ENCODE measurements around the gene ITGA5.

ITGA5 gene

DNA sequence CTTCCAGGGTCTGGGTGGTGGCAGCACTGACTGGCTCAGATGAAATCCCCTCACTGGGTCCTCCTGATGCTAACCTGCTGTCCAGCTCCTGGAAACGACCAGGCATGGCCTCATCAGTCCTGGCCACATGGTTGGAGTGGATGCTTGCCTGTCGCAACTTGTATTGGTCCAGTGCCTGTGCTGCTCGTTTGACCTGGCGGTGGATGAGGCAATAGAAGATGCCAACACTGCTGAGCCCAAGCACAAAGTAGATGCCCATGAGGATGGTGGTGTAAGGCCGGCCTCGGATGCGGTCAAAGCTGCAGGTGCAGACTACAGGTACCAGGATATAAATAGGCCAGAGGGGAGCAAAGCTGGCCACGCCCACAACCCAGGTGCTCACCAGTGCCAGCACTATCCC, 56.0 kb downstream of the ITGA5 start:
- TF ChIP-seq, protein P1, sequence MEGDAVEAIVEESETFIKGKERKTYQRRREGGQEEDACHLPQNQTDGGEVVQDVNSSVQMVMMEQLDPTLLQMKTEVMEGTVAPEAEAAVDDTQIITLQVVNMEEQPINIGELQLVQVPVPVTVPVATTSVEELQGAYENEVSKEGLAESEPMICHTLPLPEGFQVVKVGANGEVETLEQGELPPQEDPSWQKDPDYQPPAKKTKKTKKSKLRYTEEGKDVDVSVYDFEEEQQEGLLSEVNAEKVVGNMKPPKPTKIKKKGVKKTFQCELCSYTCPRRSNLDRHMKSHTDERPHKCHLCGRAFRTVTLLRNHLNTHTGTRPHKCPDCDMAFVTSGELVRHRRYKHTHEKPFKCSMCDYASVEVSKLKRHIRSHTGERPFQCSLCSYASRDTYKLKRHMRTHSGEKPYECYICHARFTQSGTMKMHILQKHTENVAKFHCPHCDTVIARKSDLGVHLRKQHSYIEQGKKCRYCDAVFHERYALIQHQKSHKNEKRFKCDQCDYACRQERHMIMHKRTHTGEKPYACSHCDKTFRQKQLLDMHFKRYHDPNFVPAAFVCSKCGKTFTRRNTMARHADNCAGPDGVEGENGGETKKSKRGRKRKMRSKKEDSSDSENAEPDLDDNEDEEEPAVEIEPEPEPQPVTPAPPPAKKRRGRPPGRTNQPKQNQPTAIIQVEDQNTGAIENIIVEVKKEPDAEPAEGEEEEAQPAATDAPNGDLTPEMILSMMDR (IDR thresholded peaks at IDR 0.05; ENCODE audit: insufficient read depth, low read depth, low read length, missing control alignments), result no peak
- no peak for DNase-seq (ENCODE audit: low read depth)
- no peak overlapping the region for H3K4me3 ChIP-seq (ENCODE audit: low read depth, low read length)

DNA sequence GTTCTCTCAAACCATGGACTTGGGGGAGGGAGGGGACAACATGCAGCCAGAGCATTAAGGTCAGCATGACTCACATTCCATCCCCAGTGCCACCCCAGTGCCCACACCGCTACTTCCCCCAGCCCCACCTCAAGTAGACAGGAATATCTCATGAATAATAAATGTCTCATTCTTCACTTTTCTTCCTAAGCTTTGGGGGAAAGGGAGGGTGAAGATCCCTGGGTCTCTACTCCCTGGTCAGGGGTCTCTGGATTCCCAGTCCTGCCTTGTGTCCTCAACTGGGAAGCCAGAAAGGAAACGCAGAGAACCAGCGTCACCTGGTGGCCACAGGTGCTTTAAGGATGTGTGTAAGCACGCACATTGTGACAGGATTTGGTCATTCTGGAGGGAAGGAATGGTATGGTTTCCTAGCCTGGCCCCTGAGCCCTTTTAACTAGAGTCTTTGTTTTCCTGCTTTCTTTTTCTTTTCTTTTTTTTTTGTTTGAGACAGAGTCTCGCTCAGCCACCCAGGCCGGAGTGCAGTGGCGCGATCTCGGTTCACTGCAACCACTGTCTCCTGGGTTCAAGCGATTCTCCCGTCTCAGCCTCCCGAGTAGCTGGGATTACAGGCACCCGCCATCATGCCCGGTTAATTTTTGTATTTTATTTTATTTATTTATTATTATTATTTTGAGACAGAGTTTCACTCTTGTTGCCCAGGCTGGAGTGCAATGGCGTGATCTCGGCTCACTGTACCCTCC, 58.2 kb downstream of the ITGA5 start:
- TF ChIP-seq, protein P1 (IDR thresholded peaks at IDR 0.05; ENCODE audit: insufficient read depth, low read depth, low read length, missing control alignments), result peak; percentile 92
- DNase-seq (ENCODE audit: low read depth), result peak; percentile 70
- H3K4me3 ChIP-seq (ENCODE audit: low read depth, low read length), result no peak overlapping the region

DNA sequence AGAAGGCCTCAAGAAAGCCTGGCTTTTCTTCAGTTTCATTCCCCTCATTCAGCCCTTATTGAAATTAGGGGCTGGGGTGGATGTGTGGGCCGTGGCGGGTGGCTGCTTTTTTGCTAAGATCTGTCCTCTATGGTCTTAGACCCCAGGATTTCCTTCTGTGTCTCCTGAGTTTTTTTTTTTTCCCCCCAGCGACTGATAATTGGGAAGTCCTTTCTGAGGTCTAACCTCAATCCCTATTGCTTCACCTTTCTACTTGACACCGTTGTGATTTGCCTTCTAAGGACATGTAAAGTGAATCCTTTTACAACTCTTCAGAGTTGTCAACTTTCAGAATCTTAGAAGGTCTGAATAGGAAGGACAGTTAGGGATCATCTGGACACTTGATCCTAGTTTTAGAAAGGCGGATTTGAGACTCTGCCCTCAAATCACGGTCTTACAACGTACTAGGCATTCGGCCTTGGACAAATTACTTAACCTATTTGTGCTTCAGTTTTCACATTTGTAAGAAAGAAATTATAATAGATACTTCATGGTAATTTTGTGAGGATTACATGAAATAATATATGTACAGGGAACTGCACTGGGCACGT, 59.2 kb downstream of the ITGA5 start:
- H3K4me3 ChIP-seq (ENCODE audit: low read depth, low read length), result peak overlapping the region; percentile 93
- DNase-seq (ENCODE audit: low read depth), result no peak
- TF ChIP-seq, protein P1 (IDR thresholded peaks at IDR 0.05; ENCODE audit: insufficient read depth, low read depth, low read length, missing control alignments), result no peak

DNA sequence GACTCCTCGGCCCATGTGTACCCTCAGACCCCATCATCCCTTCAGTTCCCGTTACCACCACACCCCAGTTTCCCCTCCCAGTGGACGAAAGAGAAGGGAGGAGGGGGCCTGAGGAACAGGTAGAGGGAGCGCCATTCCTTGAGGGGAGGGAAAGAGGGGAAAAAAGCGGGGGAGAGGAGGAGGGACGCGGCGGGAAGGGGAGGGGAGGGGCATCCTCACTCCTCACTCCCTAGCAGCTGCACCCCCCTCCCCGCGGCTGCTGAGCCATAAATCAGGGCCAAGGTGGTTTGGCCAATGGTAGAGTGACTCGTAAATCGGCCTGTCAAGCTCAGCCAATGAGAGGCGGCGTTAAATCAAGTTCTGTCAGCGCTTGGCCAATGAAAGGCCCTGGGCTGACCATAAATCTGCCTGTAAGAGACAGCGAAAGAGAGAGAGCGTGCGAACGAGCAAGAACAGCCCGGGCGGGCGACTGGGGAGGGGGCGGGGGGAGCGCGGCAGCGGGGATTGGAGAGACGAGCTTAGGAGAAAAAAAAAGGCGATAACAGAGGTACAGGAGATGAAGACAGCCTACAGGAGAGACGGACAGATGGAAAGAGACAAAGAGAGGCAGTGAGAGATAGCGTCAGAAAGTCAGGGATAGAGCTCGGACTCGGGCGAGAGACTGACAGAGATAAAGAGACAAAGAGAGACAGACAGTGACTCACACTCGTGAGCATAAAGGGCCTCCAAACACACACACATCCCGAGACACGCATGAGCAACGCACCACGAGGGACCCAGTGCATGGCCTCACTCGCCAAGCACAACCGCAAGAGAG, 59.9 kb downstream of the ITGA5 start:
- peak; percentile 99 for DNase-seq (ENCODE audit: low read depth)
- H3K4me3 ChIP-seq (ENCODE audit: low read depth, low read length), result peak overlapping the region; percentile 93
- TF ChIP-seq, protein P1 (IDR thresholded peaks at IDR 0.05; ENCODE audit: insufficient read depth, low read depth, low read length, missing control alignments), result no peak

DNA sequence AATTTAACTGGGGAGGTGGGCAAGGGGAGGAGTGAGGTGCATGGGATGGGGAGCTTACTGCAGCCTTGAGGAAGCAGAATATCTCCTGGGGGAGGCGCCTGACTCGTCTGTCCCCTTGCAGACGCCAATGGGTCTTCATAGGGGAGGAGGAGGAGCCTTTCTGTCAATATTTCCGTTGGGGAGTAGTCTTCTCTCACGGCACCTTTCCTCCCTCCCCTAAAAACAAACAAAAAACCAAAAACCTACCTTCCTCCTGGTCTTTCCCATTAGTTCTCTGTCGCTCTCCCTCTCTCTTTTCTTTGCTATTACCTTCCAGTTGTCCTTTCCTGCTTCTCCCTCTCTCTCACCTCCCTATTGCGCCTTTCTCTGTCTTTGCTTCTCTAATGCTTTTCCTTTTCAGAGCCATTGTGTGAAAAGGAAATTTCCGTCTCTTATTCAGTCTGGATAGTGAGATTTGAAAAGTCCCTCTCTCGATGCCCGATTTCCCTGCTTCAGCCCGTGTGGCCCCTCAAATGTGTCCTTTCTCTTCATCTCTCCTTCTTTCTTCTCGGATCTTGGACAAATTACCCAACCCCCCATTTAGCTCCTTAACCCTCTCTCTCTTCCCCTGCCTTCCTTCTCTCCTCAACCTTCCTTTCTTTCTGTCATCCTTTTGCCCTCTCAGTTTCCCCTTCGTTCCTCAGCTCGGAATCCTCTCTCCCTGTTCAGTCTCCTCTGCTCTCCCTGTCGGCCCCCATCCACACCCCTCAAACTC, 60.7 kb downstream of the ITGA5 start:
- peak; percentile 82 for DNase-seq (ENCODE audit: low read depth)
- TF ChIP-seq, protein P1 (IDR thresholded peaks at IDR 0.05; ENCODE audit: insufficient read depth, low read depth, low read length, missing control alignments), result no peak
- H3K4me3 ChIP-seq (ENCODE audit: low read depth, low read length), result peak overlapping the region; percentile 93

DNA sequence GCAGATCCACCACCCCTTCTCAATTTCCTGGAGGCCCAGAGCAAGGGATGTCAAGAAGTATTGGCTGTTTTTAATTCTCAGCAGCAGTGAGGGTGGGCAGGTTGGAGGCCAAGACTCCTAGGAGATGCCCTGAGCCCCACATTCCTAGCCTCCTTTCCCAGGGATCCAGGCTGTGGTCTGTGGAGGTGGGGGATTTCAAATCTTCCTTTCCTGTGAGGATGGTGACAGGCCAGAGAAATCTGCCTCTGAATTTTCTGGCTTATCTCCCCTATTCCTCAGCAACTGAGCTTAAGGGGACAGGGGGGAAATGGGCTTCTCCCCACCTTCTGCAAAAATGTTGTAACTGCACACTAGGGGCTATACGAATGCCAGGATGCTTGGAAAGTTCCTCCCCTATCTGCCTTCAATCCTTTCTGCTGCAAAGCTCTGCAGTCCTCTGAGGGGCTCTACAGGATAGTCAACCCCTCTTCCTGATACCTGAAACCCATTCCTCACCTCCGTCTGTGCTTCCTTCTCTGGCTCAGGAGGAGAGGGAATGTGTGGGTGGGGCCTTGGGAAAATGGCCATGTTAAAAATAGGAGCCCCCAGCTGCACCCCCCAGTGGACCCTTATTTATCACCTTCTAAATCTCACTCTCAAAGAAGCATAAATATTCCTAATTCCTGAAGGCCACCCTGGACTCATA, 61.4 kb downstream of the ITGA5 start:
- H3K4me3 ChIP-seq (ENCODE audit: low read depth, low read length), result peak overlapping the region; percentile 93
- TF ChIP-seq, protein P1 (IDR thresholded peaks at IDR 0.05; ENCODE audit: insufficient read depth, low read depth, low read length, missing control alignments), result no peak
- no peak for DNase-seq (ENCODE audit: low read depth)
